Natural killer cell (primary cell): ENCODE data around the gene CTNNAL1. TPM values are rescaled to one million over a fixed set of nuclear protein-coding genes. Genes with fewer than 3 reads are reported as not detected.
"Not testable (repeated sequence)": the region's sequence is repeated elsewhere in the genome, so short reads cannot be mapped to it uniquely, and the experiment has no call there.

Experiments used
- ATAC-seq, 3 donors: fragments of 150-1000 bp in 2 of 3; fragments of 200-7000 bp in 1 of 3; cut with Tn5 transposase; 1 replicate in 1 of 3; 2 replicates in 2 of 3; pipeline ENCODE4 v1.10.0; 2021; ENCODE audit warnings: mild to moderate bottlenecking in 2 of 3, moderate library complexity in 2 of 3
- DNase-seq, 2 donors: peaks; one replicate each; pipeline versions ENCODE4 v3.0.0 to v3.0.0-alpha.2; 2013 to 2021; ENCODE audit warnings: mixed read lengths in 1 of 2
- H3K27ac ChIP-seq: one replicate; pipeline ENCODE4 v1.5.1; 2013; ENCODE audit warnings: mild to moderate bottlenecking, low read length
- H3K27me3 ChIP-seq: one replicate; pipeline ENCODE4 v1.6.1; 2013; ENCODE audit warnings: low read length; ENCODE audit not compliant: control insufficient read depth, insufficient read depth
- H3K36me3 ChIP-seq: one replicate; pipeline ENCODE4 v1.6.1; 2013; ENCODE audit warnings: low read length; ENCODE audit not compliant: control insufficient read depth, insufficient read depth
- H3K4me1 ChIP-seq: one replicate; pipeline ENCODE4 v1.6.1; 2013; ENCODE audit warnings: low read length; ENCODE audit not compliant: control insufficient read depth, insufficient read depth
- H3K4me3 ChIP-seq: one replicate; pipeline ENCODE4 v1.5.1; 2013; ENCODE audit warnings: low read length
- H3K9me3 ChIP-seq: one replicate; pipeline ENCODE4 v1.6.1; 2013; ENCODE audit warnings: low read length; ENCODE audit not compliant: control insufficient read depth, insufficient read depth
- H3K27ac Mint-ChIP-seq, 2 donors: one replicate each; pipeline ENCODE4 v1.8.0; 2022; ENCODE audit warnings: mild to moderate bottlenecking in 2 of 2, mixed read lengths in 2 of 2, moderate library complexity in 1 of 2
- H3K27me3 Mint-ChIP-seq, 2 donors: one replicate each; pipeline ENCODE4 v1.8.0; 2022; ENCODE audit warnings: low read depth in 2 of 2, mixed read lengths in 2 of 2
- H3K36me3 Mint-ChIP-seq: one replicate; pipeline ENCODE4 v1.8.0; 2022; ENCODE audit warnings: mixed read lengths
- H3K4me1 Mint-ChIP-seq, 2 donors: one replicate each; pipeline ENCODE4 v1.8.0; 2022; ENCODE audit warnings: mixed read lengths in 2 of 2
- H3K4me3 Mint-ChIP-seq: one replicate; pipeline ENCODE4 v1.8.0; 2022; ENCODE audit warnings: mild to moderate bottlenecking, moderate library complexity, mixed read lengths
- H3K9me3 Mint-ChIP-seq, 2 donors: one replicate each; pipeline ENCODE4 v1.8.0; 2022; ENCODE audit warnings: mixed read lengths in 2 of 2
- WGBS: methylation state at CpG from one replicate; pipeline ENCODE4 v1.1.7; 2013; ENCODE audit warnings: missing lambda C conversion rate; ENCODE audit not compliant: insufficient coverage; 5-methylcytosine and 5-hydroxymethylcytosine counted together
- intact Hi-C: fragments of 100-400 bp; cut with micrococcal nuclease; formaldehyde crosslinking; loops from one replicate; pipeline ENCODE4 v1.14.2; 2022
- total RNA-seq, 4 donors: library from RNA; stranded (reverse); fragments of 120-200 nt in 1 of 4; gene quantifications; one replicate each; pipeline versions ENCODE4 v1.2.3 to v1.2.4, GENCODE V29; 2013 to 2022
- TF ChIP-seq, protein P1 (sequence below): fragments of 200-600 bp; IDR thresholded peaks from one replicate; pipeline ENCODE4 v1.8.0; 2022; ENCODE audit warnings: antibody characterized with exemption

Gene CTNNAL1
- total RNA-seq, 3 donors from 2014 or later (not counting 1 experiment from before 2014, with no cell fraction given): 2.6 to 7.6 (median 2.7) TPM

DNA sequence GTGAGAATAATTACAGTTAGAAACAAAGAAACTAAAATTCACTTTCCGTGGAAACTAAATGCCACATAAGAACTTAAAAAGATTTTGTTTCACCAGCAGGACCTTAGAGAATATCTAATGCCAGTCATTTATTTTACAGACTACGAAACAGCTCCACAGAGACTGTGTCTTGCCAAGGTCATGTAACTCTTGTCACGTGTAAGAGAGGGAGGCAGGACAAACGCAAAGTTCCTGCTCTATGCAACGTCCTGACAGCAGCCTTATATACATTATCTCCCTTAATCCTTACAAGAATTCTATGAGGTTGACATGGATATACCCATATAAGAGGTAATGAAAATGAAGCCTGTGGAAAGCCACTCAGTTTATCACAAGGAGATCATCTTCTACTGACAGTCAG is 39.4 kb downstream of the CTNNAL1 start:
- Histone ChIP-seq H3K27ac (no peak overlapping the region), H3K27me3 (no peaks in the 10 kb centered on the region), H3K4me1 (no peaks in the 10 kb centered on the region), H3K4me3 (no peak overlapping the region), H3K9me3 (no peaks in the 10 kb centered on the region), H3K36me3 (no peaks in the 10 kb centered on the region)
- DNase-seq (no peak), ATAC-seq (no peak)
- no peaks in the 10 kb centered on the region for H3K9me3 Mint-ChIP-seq
- H3K4me3 Mint-ChIP-seq: no peak overlapping the region
- H3K27me3 Mint-ChIP-seq: no peaks in the 10 kb centered on the region
- no peak overlapping the region for H3K27ac Mint-ChIP-seq
- TF ChIP-seq, protein P1, sequence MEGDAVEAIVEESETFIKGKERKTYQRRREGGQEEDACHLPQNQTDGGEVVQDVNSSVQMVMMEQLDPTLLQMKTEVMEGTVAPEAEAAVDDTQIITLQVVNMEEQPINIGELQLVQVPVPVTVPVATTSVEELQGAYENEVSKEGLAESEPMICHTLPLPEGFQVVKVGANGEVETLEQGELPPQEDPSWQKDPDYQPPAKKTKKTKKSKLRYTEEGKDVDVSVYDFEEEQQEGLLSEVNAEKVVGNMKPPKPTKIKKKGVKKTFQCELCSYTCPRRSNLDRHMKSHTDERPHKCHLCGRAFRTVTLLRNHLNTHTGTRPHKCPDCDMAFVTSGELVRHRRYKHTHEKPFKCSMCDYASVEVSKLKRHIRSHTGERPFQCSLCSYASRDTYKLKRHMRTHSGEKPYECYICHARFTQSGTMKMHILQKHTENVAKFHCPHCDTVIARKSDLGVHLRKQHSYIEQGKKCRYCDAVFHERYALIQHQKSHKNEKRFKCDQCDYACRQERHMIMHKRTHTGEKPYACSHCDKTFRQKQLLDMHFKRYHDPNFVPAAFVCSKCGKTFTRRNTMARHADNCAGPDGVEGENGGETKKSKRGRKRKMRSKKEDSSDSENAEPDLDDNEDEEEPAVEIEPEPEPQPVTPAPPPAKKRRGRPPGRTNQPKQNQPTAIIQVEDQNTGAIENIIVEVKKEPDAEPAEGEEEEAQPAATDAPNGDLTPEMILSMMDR: no peak
- H3K36me3 Mint-ChIP-seq: no peaks in the 10 kb centered on the region
- no peaks in the 10 kb centered on the region for H3K4me1 Mint-ChIP-seq
- 78% methylated on average over 3 of the region's 5 CpGs for WGBS
- intact Hi-C loops: no loop called here

DNA sequence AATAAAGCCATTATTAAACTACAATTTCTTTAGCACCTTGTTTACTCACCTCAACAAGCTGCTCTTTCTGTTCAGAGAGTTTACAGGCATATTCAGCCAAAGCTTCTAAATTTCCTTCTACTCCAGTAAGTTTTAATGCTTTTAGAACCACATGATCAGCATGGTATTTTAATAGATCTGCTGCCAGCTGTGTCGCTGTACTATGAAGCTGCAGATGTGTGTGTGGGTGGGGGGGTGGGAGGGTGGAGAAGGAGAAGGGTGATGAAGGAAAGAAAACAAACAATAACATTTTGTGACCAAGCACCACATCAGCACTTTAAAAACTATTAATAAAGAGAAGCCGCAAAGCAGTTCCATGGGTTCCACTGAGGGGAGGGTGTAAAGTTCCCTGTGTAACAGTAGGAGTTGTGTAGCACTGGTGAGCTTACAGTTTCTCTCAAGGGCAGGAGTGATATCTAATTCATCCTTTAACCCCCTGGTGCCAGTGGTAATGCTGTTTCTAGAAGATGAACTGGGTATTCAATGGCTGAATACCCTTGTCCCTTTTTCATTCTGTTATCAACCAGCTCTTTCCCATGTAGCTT is 40.6 kb downstream of the CTNNAL1 start:
- Histone ChIP-seq H3K4me3 (no peak overlapping the region), H3K36me3 (no peaks in the 10 kb centered on the region), H3K4me1 (no peaks in the 10 kb centered on the region), H3K27ac (no peak overlapping the region), H3K27me3 (no peaks in the 10 kb centered on the region), H3K9me3 (no peaks in the 10 kb centered on the region)
- H3K4me3 Mint-ChIP-seq: no peak overlapping the region
- H3K27me3 Mint-ChIP-seq: no peaks in the 10 kb centered on the region
- no peak overlapping the region for H3K27ac Mint-ChIP-seq
- intact Hi-C loops: no loop called here
- no CpG with 5 or more reads among the region's 2 CpGs for WGBS
- H3K36me3 Mint-ChIP-seq: no peaks in the 10 kb centered on the region
- H3K4me1 Mint-ChIP-seq: no peaks in the 10 kb centered on the region
- H3K9me3 Mint-ChIP-seq: no peaks in the 10 kb centered on the region
- ATAC-seq: no peak
- TF ChIP-seq, protein P1: no peak
- DNase-seq: no peak

DNA sequence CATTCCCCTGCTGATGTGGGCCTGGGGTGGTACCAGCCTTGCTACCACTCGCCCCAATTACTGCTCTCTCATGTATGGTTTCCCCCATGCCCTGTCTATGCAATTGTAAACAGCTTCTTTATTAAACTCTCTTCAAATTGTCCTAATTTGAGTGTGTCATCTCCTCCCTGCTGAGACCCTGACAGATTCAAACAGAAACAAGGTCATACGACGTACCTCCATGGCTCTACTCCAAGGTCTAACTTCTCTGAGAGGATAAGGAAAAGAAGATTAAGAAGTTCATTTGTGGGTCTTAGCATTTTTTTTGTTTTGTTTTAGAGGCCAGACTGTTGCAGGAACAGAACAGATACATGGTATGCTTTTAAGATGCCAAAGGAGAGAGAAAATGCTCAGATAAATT is 41.1 kb downstream of the CTNNAL1 start:
- no peak overlapping the region for H3K4me3 Mint-ChIP-seq
- Histone ChIP-seq H3K4me3 (no peak overlapping the region), H3K9me3 (no peaks in the 10 kb centered on the region), H3K27me3 (no peaks in the 10 kb centered on the region), H3K36me3 (no peaks in the 10 kb centered on the region), H3K27ac (no peak overlapping the region), H3K4me1 (no peaks in the 10 kb centered on the region)
- H3K27me3 Mint-ChIP-seq: no peaks in the 10 kb centered on the region
- TF ChIP-seq, protein P1: no peak
- no peaks in the 10 kb centered on the region for H3K36me3 Mint-ChIP-seq
- no peaks in the 10 kb centered on the region for H3K4me1 Mint-ChIP-seq
- H3K9me3 Mint-ChIP-seq: no peaks in the 10 kb centered on the region
- no peak overlapping the region for H3K27ac Mint-ChIP-seq
- intact Hi-C loops: no loop called here
- 99% methylated on average over 3 of the region's 3 CpGs for WGBS
- no peak for ATAC-seq
- DNase-seq: no peak

DNA sequence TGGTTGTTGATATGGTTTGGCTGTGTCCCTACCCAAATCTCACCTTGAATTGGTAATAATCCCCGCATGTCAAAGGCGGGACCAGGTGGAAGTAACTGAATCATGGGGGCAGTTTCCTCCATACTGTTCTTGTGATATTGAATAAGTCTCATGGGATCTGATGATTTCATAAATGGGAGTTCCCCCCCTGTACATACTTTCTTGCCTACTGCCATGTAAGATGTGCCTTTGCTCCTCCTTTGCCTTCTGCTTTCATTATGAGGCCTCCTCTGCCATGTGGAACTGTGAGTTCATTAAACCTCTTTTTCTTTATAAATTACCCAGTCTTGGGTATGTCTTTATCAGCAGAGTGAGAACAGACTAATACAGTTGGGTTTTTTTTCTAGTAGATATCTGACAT is 41.9 kb downstream of the CTNNAL1 start:
- H3K4me3 Mint-ChIP-seq, H3K27ac ChIP-seq, H3K36me3 Mint-ChIP-seq, H3K36me3 ChIP-seq, H3K27me3 ChIP-seq, H3K4me3 ChIP-seq, ATAC-seq, DNase-seq, H3K4me1 ChIP-seq, intact Hi-C loops, H3K9me3 Mint-ChIP-seq, H3K9me3 ChIP-seq, H3K4me1 Mint-ChIP-seq, H3K27ac Mint-ChIP-seq, H3K27me3 Mint-ChIP-seq: not testable (repeated sequence)
- WGBS: 100% methylated on average over 1 of the region's 2 CpGs
